NCI-H2196 treated with DMSO at 0.1 percent for 48 hours (cell line): ENCODE data around the gene KIF23.
"Not testable (repeated sequence)": the region's sequence is repeated elsewhere in the genome, so short reads cannot be mapped to it uniquely, and the experiment has no call there.

Experiments
- DNase-seq: peaks from one replicate; lab custom pipeline; 2025; ENCODE audit not compliant: unreplicated experiment; lab: John Stamatoyannopoulos, UW

The KIF23 gene

GRCh38 chr15:69413822-69414700 lies at the start of gene KIF23:
KIF23 (plus strand) TSS chr15:69414349; CDS start chr15:69414466, 117 bp downstream.
- DNase-seq: peak; percentile 79

- no peak for DNase-seq
Observed at GRCh38 chr15:69367236-69367635, 46.9 kb upstream of the KIF23 start.

- DNase-seq: no peak
Observed at GRCh38 chr15:69369631-69370030, 44.5 kb upstream of the KIF23 start.

GRCh38 chr15:69373406-69373805 lies 40.7 kb upstream of the KIF23 start:
- DNase-seq: no peak

- no peak for DNase-seq
Observed at GRCh38 chr15:69375151-69375790, 38.9 kb upstream of the KIF23 start.

- no peak for DNase-seq
Observed at GRCh38 chr15:69377216-69377970, 36.8 kb upstream of the KIF23 start.

GRCh38 chr15:69380100-69380725 lies 33.9 kb upstream of the KIF23 start:
- no peak for DNase-seq

- no peak for DNase-seq
Observed at GRCh38 chr15:69380726-69381105, 33.4 kb upstream of the KIF23 start.

GRCh38 chr15:69382176-69382575 lies 32.0 kb upstream of the KIF23 start:
- not testable (repeated sequence) for DNase-seq

GRCh38 chr15:69384066-69384465 lies 30.1 kb upstream of the KIF23 start:
- DNase-seq: not testable (repeated sequence)

- no peak for DNase-seq
Observed at GRCh38 chr15:69384626-69385598, 29.2 kb upstream of the KIF23 start.

- no peak for DNase-seq
Observed at GRCh38 chr15:69385831-69386230, 28.3 kb upstream of the KIF23 start.

- no peak for DNase-seq
Observed at GRCh38 chr15:69386284-69386683, 27.9 kb upstream of the KIF23 start.

GRCh38 chr15:69388260-69388705 lies 25.9 kb upstream of the KIF23 start:
- no peak for DNase-seq

- DNase-seq: no peak
Observed at GRCh38 chr15:69389426-69389825, 24.7 kb upstream of the KIF23 start.

- no peak for DNase-seq
Observed at GRCh38 chr15:69390575-69390974, 23.6 kb upstream of the KIF23 start.

GRCh38 chr15:69391046-69391757 lies 22.9 kb upstream of the KIF23 start:
- DNase-seq: no peak

- DNase-seq: no peak
Observed at GRCh38 chr15:69392352-69392751, 21.8 kb upstream of the KIF23 start.

GRCh38 chr15:69393831-69394491 lies 20.2 kb upstream of the KIF23 start:
- DNase-seq: no peak
